HG02943 (cell line): Measurements from ENCODE around the gene IFITM5.
A peak's percentile ranks its signal among the peaks of the same experiment; 100 is the strongest.
"Not testable (repeated sequence)": the region's sequence is repeated elsewhere in the genome, so short reads cannot be mapped to it uniquely, and the experiment has no call there.

ENCODE experiments used
- ATAC-seq: cut with Tn5 transposase; IDR thresholded peaks from one replicate; pipeline ENCODE4 v1.9.1; 2021; ENCODE audit warnings: mild to moderate bottlenecking, low read depth, moderate library complexity; ENCODE audit not compliant: unreplicated experiment

IFITM5 gene

DNA sequence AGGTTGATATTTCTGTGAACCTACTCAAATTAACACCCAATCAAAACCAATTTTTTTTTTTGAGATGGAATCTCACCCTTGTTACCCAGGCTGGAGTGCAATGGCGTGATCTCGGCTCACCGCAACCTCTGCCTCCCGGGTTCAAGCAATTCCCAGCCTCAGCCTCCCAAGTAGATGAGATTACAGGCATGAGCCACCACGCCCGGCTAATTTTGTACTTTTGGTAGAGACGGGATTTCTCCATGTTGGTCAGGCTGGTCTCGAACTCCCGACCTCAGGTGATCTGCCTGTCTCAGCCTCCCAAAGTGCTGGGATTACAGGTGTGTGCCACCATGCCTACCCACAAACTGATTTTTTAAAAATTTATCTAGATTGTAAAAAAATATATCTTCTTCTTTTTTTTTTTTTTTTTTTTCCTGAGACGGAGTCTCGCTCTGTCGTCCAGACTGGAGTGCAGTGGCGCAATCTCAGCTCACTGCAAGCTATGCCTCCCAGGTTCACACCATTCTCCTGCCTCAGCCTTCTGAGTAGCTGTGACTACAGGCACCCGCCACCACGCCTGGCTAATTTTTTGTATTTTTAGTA is 29.3 kb upstream of the IFITM5 start:
- not testable (repeated sequence) for ATAC-seq

DNA sequence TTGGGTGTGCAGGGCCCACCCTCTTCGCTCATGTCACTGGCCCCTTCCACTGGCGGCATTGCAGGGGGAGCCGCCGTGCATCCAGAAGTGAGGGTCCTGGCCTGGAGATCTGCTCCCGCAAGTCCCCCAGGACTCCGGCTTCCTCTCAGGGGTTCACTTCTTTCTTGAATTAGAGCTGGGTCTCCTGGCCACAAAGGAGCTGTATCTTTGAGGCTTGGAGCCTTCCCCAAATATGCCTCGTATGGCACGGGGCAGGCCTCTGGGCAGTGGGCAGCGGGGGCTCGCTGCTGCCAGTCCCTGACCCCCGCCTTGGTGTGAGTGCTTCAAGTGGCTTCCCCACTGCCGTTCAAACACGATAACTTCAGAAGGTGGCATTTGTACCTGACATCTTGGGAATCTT is 28.7 kb upstream of the IFITM5 start:
- no peak for ATAC-seq

DNA sequence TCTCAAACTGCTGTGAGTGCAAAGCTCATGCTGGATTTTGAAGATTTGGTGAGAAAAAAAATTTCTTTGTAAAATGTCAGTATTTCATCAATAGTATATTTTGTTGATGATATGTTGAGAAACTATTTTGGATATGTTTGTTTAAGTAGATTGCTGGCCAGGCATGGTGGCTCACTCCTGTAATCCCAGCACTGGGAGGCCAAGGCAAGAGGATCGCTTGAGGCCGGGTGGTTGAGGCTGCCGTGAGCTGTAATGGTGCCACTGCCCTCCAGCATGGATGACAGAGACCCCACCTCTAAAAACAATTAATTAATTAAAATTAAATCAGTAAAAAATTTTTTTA is 28.2 kb upstream of the IFITM5 start:
- ATAC-seq, result no peak

DNA sequence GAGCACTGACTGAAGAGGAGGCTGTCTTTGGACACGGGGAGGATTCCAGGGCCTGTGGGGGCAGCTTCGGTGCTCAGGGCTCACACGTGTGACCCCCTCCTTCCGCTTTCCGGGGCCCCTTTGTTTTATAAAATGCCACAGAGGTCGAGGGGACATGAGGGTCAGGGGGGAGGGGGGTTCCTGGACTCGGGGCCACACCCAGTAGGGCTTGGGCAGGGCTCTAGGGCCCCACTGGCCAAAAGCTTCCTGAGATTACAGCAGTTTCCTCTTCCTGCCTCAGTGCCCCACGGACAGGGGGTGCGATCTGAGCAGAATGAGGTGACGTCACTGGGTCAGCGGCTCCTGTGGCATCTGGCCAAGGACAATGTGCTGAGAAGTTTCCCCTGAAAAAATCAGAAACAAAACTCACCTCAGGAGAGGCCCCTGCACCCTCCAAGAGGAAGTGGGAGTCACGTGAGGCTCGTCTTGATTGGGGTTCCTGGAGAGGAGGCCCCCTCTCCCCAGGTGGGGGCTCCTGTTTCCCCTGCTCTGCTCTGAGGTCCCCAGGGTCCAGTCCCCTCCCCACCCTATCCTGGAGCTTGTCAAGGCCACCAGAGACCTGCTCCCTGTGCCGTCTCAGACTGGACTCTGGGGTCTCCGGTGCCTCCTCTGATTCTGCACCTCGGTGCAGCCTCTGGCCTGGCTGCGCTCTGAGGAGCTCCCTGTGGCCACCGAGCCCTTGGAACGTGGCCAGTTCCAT is 27.7 kb upstream of the IFITM5 start:
- no peak for ATAC-seq

DNA sequence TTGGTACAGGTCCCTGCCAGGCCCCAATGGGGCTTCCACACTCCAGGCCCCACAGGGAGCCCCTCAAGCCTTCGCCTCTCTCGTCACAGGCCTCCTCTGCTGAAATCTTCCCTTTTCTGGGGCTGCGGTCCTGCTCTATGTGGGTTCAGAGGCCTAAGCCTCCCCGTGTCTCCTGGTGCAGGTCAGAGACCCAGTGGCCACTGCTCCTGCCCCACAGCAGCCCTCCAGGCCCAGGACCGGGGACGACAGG is 27.2 kb upstream of the IFITM5 start:
- no peak for ATAC-seq

DNA sequence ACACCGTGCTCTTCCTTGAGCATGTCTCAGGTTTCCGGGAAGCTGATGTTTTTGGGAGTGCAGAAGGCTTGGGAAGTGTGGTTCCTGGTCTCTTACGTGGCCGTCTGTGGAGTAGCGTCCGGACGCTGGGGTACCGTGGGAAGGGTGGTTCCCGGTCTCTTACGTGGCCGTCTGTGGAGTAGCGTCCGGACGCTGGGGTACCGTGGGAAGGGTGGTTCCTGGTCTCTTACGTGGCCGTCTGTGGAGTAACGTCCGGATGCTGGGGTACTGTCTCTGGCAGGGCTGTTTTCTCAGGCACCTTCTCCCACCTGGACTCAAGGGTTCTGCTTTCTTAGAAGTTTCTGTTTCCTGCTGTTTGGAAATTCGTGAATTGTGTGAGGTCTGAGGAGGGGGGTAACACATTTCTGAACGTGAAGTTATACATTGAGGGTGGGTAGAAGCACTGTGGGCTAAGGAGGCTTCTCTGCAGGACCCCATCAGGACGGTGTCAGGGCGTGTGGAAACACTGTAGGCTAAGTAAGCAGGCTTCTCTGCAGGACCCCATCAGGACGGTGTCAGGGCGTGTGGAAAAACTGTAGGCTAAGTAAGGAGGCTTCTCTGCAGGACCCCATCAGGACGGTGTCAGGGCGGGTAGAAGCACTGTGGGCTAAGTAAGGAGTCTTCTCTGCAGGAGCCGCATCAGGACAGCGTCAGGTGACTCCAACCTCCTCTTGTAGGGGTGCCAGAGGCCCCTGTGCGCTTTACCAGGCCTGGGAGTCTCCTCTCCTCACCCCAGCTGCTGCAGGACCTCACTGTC is 26.7 kb upstream of the IFITM5 start:
- no peak for ATAC-seq

DNA sequence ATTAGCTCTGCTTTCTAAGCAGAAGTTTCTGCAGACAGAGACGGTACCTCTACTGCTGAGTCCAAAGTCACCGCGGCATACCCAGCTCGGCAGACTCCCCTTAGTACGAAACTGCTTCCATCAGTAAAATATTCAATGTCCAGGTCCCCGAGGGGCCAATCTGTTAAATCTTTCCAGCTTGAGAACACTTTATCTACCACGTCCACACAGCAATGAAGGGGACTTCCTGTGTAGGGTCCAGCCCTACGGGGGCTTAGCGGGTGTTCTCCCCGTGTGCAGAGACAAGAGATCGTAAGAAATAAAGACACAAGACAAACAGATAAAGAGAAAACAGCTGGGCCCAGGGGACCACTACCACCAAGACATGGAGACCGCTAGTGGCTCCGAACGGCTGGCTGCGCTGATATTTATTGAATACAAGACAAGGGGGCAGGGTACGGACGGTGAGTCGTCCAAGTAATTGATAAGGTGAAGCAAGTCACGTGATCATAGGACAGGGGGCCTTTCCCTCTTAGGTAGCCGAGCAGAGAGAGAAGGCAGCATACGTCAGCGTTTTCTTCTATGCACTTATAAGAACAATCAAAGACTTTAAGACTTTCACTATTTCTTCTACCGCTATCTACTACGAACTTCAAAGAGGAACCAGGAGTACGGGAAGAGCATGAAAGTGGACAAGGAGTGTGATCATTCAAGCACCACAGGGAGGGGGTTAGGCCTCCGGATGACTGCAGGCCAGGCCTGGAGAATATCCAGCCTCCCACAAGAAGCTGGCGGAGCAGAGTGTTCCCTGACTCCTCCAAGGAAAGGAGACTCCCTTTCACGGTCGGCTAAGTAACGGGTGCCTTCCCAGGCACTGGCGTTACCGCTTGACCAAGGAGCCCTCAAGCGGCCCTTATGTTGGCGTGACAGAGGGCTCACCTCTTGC is 25.5 kb upstream of the IFITM5 start:
- ATAC-seq, result not testable (repeated sequence)

DNA sequence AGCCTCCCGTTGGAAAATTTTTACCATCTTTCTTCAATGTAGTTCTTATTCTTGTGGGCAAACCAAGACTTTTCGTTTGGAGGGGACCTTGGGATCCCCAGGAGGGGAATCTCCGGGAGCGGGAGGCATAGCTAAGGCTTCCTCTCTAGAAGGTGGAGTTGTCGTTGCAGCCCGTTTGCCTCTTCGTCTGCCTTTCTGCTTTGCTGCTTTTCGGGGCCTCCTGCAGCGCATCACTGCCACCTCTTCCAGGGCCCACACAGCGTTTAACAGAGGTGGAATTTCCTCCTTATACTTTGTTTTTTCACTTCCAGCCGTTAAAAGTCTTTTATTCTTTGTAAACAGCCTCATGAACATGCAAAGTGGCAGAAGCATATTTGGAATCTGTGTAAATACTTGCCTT is 24.8 kb upstream of the IFITM5 start:
- no peak for ATAC-seq

DNA sequence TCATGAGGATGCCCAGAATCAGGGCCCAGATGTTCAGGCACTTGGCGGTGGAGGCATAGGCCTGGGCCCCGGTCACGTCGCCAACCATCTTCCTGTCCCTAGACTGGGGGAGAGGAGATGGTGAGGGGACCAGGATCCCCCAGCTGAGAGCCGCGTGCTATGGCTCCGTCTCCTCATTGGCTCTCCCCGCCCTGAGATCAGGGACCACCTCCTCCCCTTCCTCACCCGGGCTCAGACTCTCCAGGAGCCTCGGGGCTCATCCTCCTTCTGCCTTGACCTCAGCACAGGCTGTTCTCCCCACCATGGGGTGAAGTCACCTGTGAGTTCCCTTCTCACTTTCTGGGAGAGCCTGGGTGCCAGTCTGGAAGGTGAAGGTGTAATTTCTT is 20.6 kb upstream of the IFITM5 start:
- not testable (repeated sequence) for ATAC-seq

DNA sequence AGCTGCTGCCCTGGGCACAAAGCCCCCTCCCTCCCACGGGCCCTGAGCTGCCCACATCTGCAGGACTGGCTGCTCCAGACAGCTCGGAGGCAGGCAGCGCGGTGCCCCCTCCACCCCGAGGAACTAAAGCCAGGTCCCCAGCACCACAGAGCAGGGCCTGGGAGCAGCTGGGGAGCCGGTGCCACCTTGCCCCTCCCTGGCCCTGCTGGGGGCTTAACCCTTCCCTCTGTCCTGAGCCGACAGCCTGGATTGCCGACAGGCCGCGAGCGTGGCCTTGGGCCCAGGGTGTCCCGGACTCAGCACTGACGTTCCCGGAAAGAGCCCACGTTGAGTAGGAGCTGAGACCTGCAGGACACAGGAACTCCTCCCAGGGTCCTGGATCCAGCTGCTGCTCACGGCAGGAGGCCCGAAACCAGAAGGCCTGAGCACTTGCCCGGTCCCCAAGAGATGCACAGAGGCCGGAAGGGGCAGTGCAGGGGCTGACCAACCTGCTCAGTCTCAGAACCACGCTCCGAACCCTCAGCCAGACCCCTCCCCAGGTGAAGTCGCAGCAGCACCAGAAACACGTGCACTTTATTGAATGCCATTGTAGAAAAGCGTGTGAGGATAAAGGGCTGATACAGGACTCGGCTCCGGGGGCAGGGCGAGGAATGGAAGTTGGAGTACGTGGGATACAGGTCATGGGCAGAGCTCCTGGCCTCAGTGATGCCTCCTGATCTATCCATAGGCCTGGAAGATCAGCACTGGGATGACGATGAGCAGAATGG is 20.0 kb upstream of the IFITM5 start:
- ATAC-seq, result not testable (repeated sequence)

DNA sequence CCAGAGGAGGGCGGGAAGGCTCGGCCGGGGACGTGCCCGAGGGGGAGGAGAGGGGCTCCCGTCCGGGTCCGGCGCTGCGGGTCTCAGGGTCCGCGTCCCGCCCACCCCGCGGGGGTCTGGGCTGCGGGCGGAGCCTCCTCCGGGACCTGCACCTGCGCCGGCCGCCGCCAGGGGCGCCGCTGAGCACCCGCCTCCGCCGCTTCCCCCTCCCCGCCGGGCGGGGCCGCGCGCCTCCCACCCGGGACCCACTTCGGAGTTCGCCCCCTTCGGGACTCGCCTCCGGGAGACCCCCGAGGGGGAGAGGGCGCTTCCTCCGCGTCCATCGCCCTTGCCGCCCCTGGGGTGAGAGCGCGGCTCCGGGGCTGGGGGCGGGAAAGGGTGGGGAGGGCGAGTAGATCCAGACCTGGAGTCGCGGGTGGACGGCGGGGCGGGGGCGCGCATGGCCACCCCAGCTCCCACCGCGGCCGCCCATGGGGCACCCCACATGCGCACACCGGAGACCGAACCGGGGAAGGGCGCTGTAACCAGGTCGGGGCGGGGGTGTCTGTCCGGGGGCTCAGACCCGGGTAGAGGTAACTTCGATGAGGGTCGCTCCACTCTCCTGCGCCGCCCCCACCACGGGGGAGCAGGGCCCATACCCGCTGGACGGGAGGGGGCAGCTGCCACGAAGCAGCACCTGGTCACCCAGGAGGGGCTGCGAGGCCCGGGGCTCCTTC is 19.2 kb upstream of the IFITM5 start:
- not testable (repeated sequence) for ATAC-seq

DNA sequence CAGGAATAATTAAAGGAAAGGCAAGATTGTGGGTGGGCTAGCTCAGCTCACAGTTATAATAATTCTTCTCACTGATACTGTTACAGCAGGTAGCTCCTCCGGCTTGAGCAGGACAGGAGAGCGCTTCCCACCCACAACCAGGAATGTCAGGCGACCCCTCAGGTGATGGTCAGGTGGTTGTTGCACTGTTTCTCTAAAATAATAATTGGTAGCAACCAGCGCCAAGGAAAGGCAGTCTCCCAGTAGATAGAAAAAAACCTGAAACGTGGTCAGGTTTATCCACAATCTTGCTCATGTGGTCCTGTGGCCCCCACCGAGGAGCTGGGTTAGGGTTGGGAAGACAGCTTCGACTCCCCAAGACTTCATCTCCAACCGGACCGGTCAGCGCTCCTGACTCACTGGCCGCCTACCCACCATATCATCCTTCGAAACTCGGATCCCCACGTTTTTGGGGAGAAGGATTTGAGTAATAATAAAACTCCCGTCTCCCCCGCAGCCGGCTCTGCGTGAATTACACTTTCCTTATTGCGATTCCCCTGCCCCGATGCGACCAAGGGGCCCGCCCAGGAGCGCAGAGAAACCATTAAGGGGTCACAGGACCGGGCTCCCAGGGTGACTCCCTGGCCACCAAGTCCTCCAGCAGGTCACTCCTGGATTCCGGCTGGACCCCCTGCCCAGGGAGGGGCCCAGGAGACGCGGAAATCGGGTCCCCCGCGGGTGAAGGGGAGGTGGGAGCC is 18.5 kb upstream of the IFITM5 start:
- ATAC-seq, result not testable (repeated sequence)

DNA sequence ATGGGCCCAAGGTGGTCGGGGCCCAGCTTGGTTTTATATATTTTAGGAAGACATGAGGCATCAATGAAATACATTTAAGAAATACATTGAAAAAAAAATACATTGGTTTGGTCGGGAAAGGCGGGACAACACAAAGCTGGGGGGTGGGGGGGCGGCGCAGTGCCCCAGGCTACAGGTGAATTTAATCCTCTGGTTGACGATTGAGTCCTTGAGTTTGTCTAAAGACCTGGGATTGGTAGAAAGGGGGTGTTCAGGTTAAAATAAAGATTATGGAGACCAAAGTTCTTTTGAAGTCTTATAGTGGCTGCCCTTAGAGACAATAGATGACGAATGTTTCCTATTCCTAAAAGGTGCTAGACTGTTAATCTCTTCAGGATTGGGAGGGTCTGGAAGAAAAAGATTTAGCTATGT is 17.6 kb upstream of the IFITM5 start:
- no peak for ATAC-seq

DNA sequence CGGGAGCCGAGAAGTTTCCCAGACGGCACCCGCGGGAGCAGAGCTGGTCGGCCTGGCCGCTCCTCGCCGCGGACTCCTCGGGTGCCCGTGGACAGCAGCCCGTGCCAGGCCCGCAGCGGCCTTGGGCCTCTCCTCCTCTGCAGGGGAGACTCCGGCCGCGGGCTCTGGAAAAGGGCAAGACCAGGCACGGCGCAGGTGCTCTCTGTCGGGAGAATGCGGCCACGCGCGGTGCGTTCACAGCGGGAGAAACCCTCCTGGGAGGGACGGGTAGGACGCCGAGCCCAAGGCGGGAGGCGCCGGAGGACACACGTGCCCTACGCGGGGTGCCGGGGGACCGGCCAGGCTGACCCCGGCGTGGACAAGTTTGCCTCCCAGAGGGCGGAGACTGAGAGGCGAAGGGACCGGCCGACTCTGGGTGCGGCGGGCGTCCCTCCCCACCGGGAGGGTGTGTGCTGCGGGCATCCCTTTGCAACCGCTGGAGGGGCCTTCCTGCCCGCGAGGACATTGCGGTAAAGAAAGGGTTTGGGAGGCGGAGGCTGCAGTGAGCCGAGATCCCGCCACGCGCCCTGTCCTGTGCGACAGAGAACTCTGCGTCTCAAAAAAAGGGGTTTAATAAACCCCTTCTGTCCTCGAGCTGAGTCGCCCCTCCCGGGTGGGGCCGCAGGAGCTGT is 16.8 kb upstream of the IFITM5 start:
- no peak for ATAC-seq

DNA sequence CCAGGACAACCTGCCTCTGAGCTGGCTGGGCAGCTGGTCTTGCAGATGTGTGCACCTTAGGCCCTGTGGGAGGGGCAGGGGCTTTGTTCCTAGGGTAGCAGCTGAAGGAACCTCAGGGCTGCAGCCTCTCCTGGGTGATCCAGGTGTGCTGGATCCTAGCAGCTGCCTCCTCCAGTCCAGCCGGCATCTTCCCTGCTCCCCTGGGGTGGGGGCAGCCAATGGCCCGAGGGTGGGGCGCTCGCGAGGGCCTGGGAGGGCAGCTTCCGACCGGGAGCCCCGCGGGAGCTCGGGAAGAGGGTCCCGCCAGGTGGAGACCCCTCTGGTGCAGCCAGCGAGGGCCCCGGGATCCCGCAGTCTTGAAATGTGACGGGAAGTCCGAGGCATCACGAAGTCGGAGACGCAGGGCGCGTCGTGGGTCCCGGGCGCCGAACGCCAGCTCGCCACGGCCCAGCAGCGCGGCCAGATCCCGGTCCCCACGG is 16.2 kb upstream of the IFITM5 start:
- ATAC-seq, result no peak

DNA sequence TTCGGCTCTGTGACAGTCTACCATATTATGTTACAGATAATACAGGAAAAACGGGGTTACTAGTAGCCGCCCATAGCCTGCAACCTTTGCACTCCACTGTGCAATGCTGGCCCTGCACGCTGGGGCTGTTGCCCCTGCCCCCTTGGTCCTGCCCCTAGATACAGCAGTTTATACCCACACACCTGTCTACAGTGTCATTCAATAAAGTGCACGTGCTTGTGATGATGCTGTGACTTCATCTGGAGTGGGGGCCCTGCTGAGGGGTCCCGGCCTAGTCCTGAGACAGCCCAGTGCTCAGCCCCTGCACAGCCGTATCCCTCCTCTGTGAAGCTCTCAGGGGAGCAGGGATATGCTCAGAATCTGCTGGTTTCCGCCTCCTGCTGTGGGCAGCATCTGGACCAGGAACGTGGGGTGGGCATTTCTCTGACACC is 15.7 kb upstream of the IFITM5 start:
- no peak for ATAC-seq

DNA sequence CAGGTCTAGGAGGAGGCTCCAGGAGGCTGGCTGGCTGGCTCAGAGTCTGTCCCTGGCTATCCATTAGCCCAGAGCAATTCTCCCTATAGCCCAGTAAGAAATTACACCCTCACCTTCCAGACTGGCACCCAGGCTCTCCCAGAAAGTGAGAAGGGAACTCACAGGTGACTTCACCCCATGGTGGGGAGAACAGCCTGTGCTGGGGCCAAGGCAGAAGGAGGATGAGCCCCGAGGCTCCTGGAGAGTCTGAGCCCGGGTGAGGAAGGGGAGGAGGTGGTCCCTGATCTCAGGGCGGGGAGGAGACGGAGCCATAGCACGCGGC is 15.2 kb upstream of the IFITM5 start:
- not testable (repeated sequence) for ATAC-seq

DNA sequence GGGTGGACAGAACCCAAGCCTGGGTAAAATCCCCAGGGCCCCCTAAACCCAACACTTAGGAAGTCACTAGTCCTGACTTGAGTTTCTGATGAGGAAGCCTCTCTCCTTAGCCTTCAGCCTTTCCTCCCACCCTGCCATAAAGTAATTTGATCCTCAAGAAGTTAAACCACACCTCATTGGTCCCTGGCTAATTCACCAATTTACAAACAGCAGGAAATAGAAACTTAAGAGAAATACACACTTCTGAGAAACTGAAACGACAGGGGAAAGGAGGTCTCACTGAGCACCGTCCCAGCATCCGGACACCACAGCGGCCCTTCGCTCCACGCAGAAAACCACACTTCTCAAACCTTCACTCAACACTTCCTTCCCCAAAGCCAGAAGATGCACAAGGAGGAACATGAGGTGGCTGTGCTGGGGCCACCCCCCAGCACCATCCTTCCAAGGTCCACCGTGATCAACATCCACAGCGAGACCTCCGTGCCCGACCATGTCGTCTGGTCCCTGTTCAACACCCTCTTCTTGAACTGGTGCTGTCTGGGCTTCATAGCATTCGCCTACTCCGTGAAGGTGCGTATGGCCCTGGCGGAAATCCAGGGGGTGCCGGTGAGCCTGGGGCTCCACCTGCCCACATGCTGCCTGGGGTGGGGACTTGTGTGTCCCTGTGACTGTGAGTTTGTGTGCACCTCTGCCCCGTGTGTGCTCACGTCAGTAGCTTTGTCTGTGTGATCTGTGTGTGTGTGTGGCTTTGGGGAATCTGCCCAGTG is 14.6 kb upstream of the IFITM5 start, which contains the start of gene IFITM1:
Gene IFITM1, plus strand, starts transcription at position 254 of the 767 bp plus-strand sequence. Its CDS starts 131 bp downstream, at position 385.
- peak; percentile 47 for ATAC-seq
